22Rv1 (cell line): ENCODE results near the gene GDA.

Source experiments
- CTCF ChIP-seq: fragments of 450-650 bp; IDR thresholded peaks from 2 replicates; pipeline ENCODE4 v1.5.1; 2017; ENCODE audit warnings: mild to moderate bottlenecking
- ZFX ChIP-seq: fragments of 450-650 bp; IDR thresholded peaks from 2 replicates; pipeline ENCODE4 v1.6.1; 2017; ENCODE audit warnings: antibody characterized with exemption, borderline replicate concordance

DNA sequence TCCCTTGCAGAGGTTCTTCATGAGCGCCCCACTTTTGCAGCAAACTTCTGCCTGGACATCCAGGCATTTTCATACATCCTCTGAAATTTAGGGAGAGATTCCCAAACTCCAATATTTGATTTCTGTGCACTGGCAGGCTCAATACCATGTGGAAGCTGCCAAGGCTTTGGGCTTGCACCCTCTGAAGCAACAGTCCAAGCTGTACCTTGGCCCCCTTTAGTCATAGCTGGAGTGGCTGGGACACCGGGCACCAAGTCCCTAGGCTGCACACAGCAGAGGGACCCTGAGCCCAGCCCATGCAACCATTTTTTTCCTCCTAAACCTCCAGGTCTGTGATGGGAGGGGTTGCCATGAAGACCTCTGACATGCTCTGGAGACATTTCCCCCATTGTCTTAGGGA lies 141.1 kb downstream of the GDA start:
- TF ChIP-seq CTCF (no peak), ZFX (no peak)
